Mammary epithelial cell (primary cell): ENCODE measurements around the gene SMIM8.

Source experiments
- CTCF ChIP-seq, 2 donors: IDR thresholded peaks in 1 of 2; conservative IDR thresholded peaks in 1 of 2; 2 replicates each; pipeline ENCODE4 v1.5.1; 2011 to 2012; ENCODE audit warnings: inconsistent platforms in 2 of 2, low read length in 2 of 2, mild to moderate bottlenecking in 2 of 2, control low read depth in 1 of 2, low read depth in 1 of 2; ENCODE audit not compliant: insufficient read depth in 1 of 2; ENCODE audit errors: extremely low read depth in 1 of 2
- EZH2 ChIP-seq: IDR thresholded peaks from 2 replicates; pipeline ENCODE4 v1.6.1; 2012; ENCODE audit warnings: low read length, inconsistent platforms, borderline replicate concordance

DNA sequence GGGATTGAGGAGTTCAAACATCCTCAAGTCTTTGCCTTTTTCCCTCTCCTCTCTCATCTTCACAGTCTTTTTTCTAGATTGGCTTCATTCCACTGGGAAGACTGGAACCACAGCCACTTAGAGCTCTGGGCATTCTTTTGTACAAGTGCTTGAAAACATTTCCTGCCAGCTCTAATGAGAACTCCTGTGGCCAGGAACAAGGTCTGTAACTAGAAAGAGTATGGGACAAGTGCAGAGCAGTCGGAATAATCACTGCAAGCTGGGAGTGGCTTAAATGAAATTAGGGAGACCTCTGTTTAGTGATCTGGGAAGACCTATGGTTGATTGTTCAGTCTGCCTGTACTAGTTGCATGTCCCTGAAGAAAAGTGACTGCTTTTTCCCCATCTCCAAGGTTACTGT, 41.0 kb upstream of the SMIM8 start:
- TF ChIP-seq CTCF (conservative IDR thresholded peaks at IDR 0.05 in 1 of 2, IDR thresholded peaks at IDR 0.05 in 1 of 2; ENCODE audit: extremely low read depth in 1 of 2, insufficient read depth in 1 of 2, low read depth in 1 of 2, low read length in 2 of 2), result no peak
- TF ChIP-seq EZH2, result no peak
